Thoracic aorta (tissue), 2 donors: ENCODE data around the gene ATXN7. TPM values are rescaled to one million over a fixed set of nuclear protein-coding genes. Genes with fewer than 3 reads are reported as not detected.
A peak's percentile ranks its signal among the peaks of the same experiment; 100 is the strongest.

Source experiments
- ATAC-seq: fragments of 150-250 bp; one replicate; pipeline ENCODE4 v1.8.0; 2017; ENCODE audit warnings: low read depth; ENCODE audit not compliant: insufficient number of reproducible peaks, low FRiP score
- DNase-seq: peaks from one replicate; pipeline ENCODE4 v3.0.0-alpha.2; 2020; ENCODE audit warnings: low spot score
- H3K27ac ChIP-seq, 2 donors: fragments of 200-600 bp; sonication (generic); 1 replicate in 1 of 2; 2 replicates in 1 of 2; pipeline ENCODE4 v1.5.1; 2016; ENCODE audit warnings: mild to moderate bottlenecking in 2 of 2, moderate library complexity in 2 of 2
- H3K27me3 ChIP-seq: fragments of 200-600 bp; sonication (generic); replicated peaks from 2 replicates; pipeline ENCODE4 v1.6.0; 2016; ENCODE audit warnings: mild to moderate bottlenecking; ENCODE audit not compliant: insufficient read depth
- H3K36me3 ChIP-seq: fragments of 200-600 bp; sonication (generic); one replicate; pipeline ENCODE4 v1.5.1; 2016
- H3K4me1 ChIP-seq, 2 donors: fragments of 200-600 bp; sonication (generic); 1 replicate in 1 of 2; 2 replicates in 1 of 2; pipeline versions ENCODE4 v1.5.1 to v1.6.0; 2016; ENCODE audit warnings: low read depth in 2 of 2, mild to moderate bottlenecking in 1 of 2; ENCODE audit not compliant: control insufficient read depth in 1 of 2
- H3K4me3 ChIP-seq: fragments of 200-600 bp; sonication (generic); 2 replicates; pipeline ENCODE4 v1.5.1; 2016; ENCODE audit warnings: mild to moderate bottlenecking
- H3K9me3 ChIP-seq: fragments of 200-600 bp; sonication (generic); 2 replicates; pipeline ENCODE4 v1.5.1; 2016
- CTCF ChIP-seq: fragments of 200-600 bp; sonication (generic); IDR thresholded peaks from one replicate; pipeline ENCODE4 v1.5.1; 2019; ENCODE audit warnings: antibody characterized with exemption
- total RNA-seq, 2 donors: library from RNA; depleted of rRNA; stranded (reverse); fragments of >200 nt; gene quantifications; one replicate each; pipeline versions ENCODE4 v1.1.0 to v1.2.3, GENCODE V29; 2016

ATXN7 gene
- total RNA-seq, 2 donors from 2014 or later, result 32.5 to 38.4 TPM

- no peaks in the 10 kb centered on the region for H3K9me3 ChIP-seq
- no peak for TF ChIP-seq CTCF
- H3K27me3 ChIP-seq, result no peaks in the 10 kb centered on the region
- no peak overlapping the region for H3K27ac ChIP-seq
- ATAC-seq (no peak), DNase-seq (no peak)
- peaks cover 10% of the 10 kb centered on the region for H3K36me3 ChIP-seq
- peaks cover 24 to 64% of the 10 kb centered on the region in 2 donors for H3K4me1 ChIP-seq
- H3K4me3 ChIP-seq, result no peak overlapping the region
Measured at GRCh38 chr3:63976872-63977200, 113.2 kb downstream of the ATXN7 start.

DNA sequence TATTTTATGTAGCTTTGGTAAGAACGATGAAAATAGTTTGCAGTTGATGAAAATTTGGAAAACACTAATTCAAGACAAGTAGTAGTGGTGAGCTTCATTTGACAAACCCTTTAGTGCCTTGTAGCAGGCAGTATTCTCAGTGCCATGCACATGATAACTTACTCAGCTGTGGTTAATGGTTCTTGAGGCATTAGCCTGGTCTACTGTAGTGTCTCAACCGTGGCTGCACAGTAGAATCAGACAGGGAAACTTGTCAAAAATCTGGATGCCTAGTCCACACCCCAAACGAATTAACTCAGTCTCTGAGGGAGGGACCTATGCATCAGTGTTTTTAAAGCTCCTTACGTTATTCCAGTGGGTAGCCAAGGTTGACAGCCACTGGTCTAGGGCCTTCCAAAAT, 114.2 kb downstream of the ATXN7 start:
- no peak for DNase-seq
- Histone ChIP-seq H3K4me1 (peaks cover 23 to 53% of the 10 kb centered on the region in 2 donors), H3K36me3 (peaks cover 10% of the 10 kb centered on the region), H3K27ac (no peak overlapping the region), H3K4me3 (no peak overlapping the region), H3K27me3 (no peaks in the 10 kb centered on the region), H3K9me3 (no peaks in the 10 kb centered on the region)
- TF ChIP-seq CTCF, result no peak
- no peak for ATAC-seq

- no peak overlapping the region for H3K27ac ChIP-seq
- ATAC-seq, result peak; percentile 41
- TF ChIP-seq CTCF, result no peak
Measured at GRCh38 chr3:63979093-63979885, 115.6 kb downstream of the ATXN7 start.

GRCh38 chr3:63980019-63980418, 116.4 kb downstream of the ATXN7 start:
- Histone ChIP-seq H3K36me3 (peaks cover 10% of the 10 kb centered on the region), H3K9me3 (no peaks in the 10 kb centered on the region), H3K27me3 (no peaks in the 10 kb centered on the region), H3K4me1 (peaks cover 20 to 47% of the 10 kb centered on the region in 2 donors), H3K27ac (no peak overlapping the region), H3K4me3 (no peak overlapping the region)
- ATAC-seq (no peak), DNase-seq (no peak)
- no peak for TF ChIP-seq CTCF

More at GRCh38 chr3:63979093-63979885, 115.6 kb downstream of the ATXN7 start:
- DNase-seq, result no peak
- peak overlapping the region; percentile 19 for H3K4me3 ChIP-seq
- H3K9me3 ChIP-seq, result no peaks in the 10 kb centered on the region
- H3K4me1 ChIP-seq, result peaks cover 23 to 47% of the 10 kb centered on the region in 2 donors
- H3K27me3 ChIP-seq, result no peaks in the 10 kb centered on the region
- H3K36me3 ChIP-seq, result peaks cover 10% of the 10 kb centered on the region

DNA sequence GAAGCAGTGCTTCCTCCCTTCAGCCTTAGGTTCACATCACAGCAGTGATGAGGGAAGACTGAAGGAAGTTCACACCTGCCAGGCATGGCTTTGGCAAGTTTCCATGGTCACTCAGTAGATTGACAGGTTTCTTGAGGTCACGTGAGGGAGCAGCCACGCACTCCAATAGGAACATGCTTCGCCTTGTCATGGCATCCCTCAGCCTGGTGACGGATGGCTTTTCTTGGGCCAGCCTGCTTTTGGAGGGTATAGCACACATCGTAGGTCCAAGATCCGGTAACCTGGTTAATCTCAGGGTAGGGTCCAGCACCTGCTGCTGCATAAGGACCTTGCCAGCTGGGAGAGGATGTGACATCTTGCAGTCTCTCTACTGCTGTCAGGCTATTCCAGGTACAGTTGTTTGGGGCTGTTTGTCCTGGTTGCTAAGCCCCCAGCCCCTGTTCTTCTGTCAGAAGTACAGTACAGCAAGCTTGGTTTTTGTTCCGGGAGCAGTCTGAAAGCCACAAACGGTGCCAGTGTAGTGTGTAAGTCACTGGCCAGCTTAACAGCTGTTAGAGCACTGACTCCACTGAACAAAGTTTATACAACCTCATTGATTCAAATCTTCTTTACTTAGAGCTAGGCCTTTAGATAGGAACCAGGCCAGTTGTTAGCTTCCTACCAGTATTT, 117.3 kb downstream of the ATXN7 start:
- TF ChIP-seq CTCF, result no peak

More for the DNA sequence above, 117.3 kb downstream of the ATXN7 start:
- Histone ChIP-seq H3K27ac (no peak overlapping the region), H3K27me3 (no peaks in the 10 kb centered on the region), H3K4me1 (peaks cover 13 to 38% of the 10 kb centered on the region in 2 donors), H3K36me3 (peaks cover 10% of the 10 kb centered on the region), H3K9me3 (no peaks in the 10 kb centered on the region), H3K4me3 (no peak overlapping the region)
- no peak for ATAC-seq
- DNase-seq, result no peak
